Neural crest cell (in vitro differentiated cells): ENCODE data around the gene CHRNG. TPM values are rescaled to one million over a fixed set of nuclear protein-coding genes. Genes with fewer than 3 reads are reported as not detected.
A peak's percentile ranks its signal among the peaks of the same experiment; 100 is the strongest.

ENCODE experiments used
- DNase-seq: peaks from one replicate; pipeline ENCODE4 v3.0.0; 2021; ENCODE audit warnings: low read depth, mixed read lengths, low spot score
- H3K27ac Mint-ChIP-seq: one replicate; pipeline ENCODE4 v1.8.0; 2021; ENCODE audit warnings: mild to moderate bottlenecking, mixed read lengths; ENCODE audit not compliant: unreplicated experiment
- H3K27me3 Mint-ChIP-seq: 2 replicates; pipeline ENCODE4 v1.8.0; 2021; ENCODE audit warnings: low read depth, mild to moderate bottlenecking, mixed read lengths
- H3K36me3 Mint-ChIP-seq: 2 replicates; pipeline ENCODE4 v1.8.0; 2021; ENCODE audit warnings: low read depth, mild to moderate bottlenecking, mixed read lengths
- H3K4me1 Mint-ChIP-seq: 2 replicates; pipeline ENCODE4 v1.8.0; 2021; ENCODE audit warnings: mixed read lengths
- H3K4me3 Mint-ChIP-seq: one replicate; pipeline ENCODE4 v1.8.0; 2021; ENCODE audit warnings: mild to moderate bottlenecking, mixed read lengths
- H3K9me3 Mint-ChIP-seq: 2 replicates; pipeline ENCODE4 v1.8.0; 2021; ENCODE audit warnings: mixed read lengths
- CTCF ChIP-seq: fragments of 200-600 bp; sonication (generic); conservative IDR thresholded peaks from 2 replicates; pipeline ENCODE4 v1.5.0; 2021; ENCODE audit warnings: antibody characterized with exemption, mild to moderate bottlenecking
- total RNA-seq: library from RNA; stranded (reverse); gene quantifications from 2 replicates; pipeline ENCODE4 v1.2.1, GENCODE V29; 2021

The CHRNG gene
- total RNA-seq, 1 donor from 2014 or later: not detected

DNA sequence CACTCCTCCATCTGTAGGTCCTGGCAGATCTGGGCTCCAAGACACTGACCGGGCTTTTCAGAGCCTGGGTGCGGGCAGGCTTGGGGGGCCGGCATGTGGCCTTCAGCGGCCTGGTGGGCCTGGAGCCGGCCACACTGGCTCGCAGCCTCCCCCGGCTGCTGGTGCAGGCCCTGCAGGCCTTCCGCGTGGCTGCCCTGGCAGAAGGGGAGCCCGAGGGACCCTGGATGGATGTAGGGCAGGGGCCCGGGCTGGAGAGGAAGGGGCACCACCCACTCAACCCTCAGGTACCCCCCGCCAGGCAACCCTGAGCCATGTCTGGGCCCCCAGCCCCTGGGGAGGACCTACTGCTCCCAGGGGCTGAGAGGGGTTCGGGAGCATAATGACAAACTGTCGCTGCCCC lies 14.3 kb upstream of the CHRNG start:
- H3K27me3 Mint-ChIP-seq: peaks cover 48% of the 10 kb centered on the region
- no peaks in the 10 kb centered on the region for H3K9me3 Mint-ChIP-seq
- no peak for DNase-seq
- H3K27ac Mint-ChIP-seq: no peak overlapping the region
- H3K4me1 Mint-ChIP-seq: peaks cover 15% of the 10 kb centered on the region
- TF ChIP-seq CTCF: no peak
- H3K4me3 Mint-ChIP-seq: no peak overlapping the region
- H3K36me3 Mint-ChIP-seq: no peaks in the 10 kb centered on the region

DNA sequence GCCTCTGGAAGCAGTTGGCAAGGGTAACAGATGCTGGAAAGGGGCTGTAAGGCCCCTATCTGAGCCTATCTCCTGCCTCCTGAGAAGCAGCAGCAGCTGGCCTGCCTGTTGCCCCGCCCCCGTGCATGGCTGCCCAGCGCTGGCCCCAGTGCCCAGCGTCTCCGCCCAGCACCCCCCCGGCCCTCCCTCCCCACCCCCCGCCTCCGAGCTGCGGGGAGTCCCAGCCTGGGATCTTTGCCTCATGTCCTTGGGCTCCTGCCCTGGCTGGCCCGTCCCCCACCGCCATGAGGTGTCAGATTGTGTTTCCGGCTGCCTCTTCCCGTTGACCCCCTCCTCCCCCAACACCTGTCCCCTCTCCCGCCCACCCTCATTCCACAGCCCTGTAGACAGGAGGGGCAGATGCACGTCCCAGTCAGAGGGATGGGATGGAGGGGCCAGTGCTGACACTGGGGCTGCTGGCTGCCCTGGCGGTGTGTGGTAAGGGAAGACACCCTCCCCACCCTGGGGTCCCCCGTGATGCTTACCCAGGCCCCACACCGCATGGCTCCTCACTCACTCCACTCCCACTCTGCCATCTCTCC lies 13.6 kb upstream of the CHRNG start, which contains the start of gene CHRND:
TSS of gene CHRND (plus strand) at position 370 of the 581 bp plus-strand sequence. CDS start at position 426, 56 bp downstream.
- H3K27me3 Mint-ChIP-seq: peaks cover 43% of the 10 kb centered on the region
- no peak for DNase-seq
- H3K4me1 Mint-ChIP-seq: peaks cover 8% of the 10 kb centered on the region
- no peaks in the 10 kb centered on the region for H3K9me3 Mint-ChIP-seq
- H3K4me3 Mint-ChIP-seq: peak within 1 kb of the TSS; percentile 54
- no peak for TF ChIP-seq CTCF
- no peaks in the 10 kb centered on the region for H3K36me3 Mint-ChIP-seq
- H3K27ac Mint-ChIP-seq: no peak within 1 kb of the TSS

DNA sequence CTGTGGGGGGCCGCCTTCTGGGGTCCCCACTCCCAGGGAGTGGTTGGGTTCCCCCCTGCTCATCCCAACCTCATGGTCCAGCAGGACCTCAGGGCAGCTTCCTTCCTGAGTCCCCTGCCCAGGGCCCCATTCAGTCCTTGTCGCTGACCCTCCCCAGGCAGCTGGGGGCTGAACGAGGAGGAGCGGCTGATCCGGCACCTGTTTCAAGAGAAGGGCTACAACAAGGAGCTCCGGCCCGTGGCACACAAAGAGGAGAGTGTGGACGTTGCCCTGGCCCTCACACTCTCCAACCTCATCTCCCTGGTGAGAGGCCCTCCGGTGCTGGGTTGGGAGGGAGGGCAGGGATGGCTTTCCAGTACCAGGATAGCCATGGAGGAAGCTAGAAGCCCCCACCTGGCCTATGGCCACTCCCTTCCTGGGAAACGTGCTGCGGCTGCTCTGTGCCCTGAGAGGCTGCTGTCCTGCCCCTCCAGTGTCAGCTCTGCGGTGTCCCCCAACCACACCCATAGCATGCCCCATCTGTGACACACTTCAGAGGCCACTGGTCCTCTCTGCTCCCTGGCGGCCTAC lies 13.0 kb upstream of the CHRNG start:
- Mint-ChIP-seq H3K4me3 (peak overlapping the region; percentile 25), H3K4me1 (peaks cover 6% of the 10 kb centered on the region), H3K9me3 (no peaks in the 10 kb centered on the region), H3K27me3 (peaks cover 38% of the 10 kb centered on the region), H3K27ac (no peak overlapping the region), H3K36me3 (no peaks in the 10 kb centered on the region)
- TF ChIP-seq CTCF: no peak
- DNase-seq: no peak

- DNase-seq: no peak
- Mint-ChIP-seq H3K27ac (peak overlapping the region; percentile 78), H3K9me3 (no peaks in the 10 kb centered on the region), H3K36me3 (no peaks in the 10 kb centered on the region), H3K4me3 (peak overlapping the region; percentile 41), H3K27me3 (peaks cover 29% of the 10 kb centered on the region), H3K4me1 (peaks cover 4% of the 10 kb centered on the region)
- TF ChIP-seq CTCF: no peak
These were observed 11.5 kb upstream of the CHRNG start for GRCh38 chr2:232527905-232528470.

DNA sequence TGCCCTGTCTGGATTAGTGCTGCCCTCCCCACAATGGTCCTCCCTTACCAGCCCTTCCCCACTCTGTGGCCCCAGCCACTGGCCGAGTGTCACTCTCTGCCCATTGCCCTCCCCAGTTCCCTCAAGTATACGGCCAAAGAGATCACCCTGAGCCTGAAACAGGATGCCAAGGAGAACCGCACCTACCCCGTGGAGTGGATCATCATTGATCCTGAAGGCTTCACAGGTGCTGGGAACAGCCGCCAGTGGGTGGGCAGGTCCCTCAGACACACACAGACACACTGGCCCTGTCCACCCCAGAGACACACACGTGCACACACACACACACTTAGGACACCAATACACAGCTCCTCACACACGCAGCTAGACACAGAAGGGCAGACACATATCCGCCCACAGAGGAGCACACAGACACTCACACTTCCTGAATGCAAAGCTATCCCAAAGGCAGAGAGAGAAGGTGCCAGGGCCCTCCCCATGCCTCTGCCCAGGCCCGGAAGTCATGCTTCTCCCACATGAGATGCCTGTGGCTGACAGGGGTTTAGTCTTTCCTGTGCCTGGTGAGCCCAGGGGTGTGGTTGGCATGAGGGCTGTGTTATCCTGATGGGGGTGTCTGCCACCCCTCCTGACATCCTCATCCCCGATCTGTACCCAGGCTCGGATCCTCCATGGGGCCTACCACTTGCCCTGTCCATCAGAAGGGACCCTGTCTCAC lies 10.6 kb upstream of the CHRNG start:
- no peaks in the 10 kb centered on the region for H3K36me3 Mint-ChIP-seq
- H3K27ac Mint-ChIP-seq: no peak overlapping the region
- no peak for DNase-seq
- H3K27me3 Mint-ChIP-seq: peaks cover 23% of the 10 kb centered on the region
- H3K9me3 Mint-ChIP-seq: no peaks in the 10 kb centered on the region
- no peak for TF ChIP-seq CTCF
- H3K4me3 Mint-ChIP-seq: no peak overlapping the region
- peaks cover 12% of the 10 kb centered on the region for H3K4me1 Mint-ChIP-seq
